ENCODE results near the gene EPHA10. TPM values are rescaled to one million over a fixed set of nuclear protein-coding genes. Genes with fewer than 3 reads are reported as not detected.
"Not testable (repeated sequence)": the region's sequence is repeated elsewhere in the genome, so short reads cannot be mapped to it uniquely, and the experiment has no call there.

Gene EPHA10
- total and polyA plus RNA-seq, 3 experiments from 2014 or later: 0.04 TPM; not detected in 2

DNA sequence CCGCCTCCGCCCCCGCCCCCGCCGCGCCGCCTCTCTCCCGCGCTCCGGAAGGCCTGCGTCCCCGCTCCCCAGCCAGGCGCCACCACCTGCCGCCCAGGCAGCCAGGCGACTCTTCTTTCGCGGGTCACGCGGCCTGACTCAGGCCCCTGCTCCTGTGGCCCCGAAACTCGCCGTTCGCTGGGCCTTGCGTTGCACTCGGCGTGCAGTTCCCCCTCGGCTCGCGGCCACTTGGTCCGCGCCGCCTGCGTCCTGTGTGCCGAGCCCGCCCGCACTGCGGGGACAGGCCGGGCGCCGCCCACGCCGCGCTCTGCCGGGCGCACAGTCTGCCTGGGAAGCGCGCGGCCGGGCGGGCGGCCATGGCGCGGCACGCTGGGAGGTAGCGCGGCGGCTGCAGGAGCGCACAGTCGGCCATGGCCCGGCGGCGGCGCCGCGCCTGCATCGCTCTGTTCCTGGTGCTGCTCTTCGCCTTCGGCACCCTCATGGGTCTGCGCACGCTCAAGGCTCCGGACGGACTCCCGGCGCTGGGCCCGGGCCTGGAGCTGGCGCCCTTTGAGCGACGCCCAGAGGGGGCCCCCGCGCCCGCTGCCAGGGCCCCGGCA, 29.0 kb upstream of the EPHA10 start, which contains the start of gene MANEAL:
TSS of gene MANEAL (plus strand) at position 75 of the 599 bp plus-strand sequence. CDS start at position 411, 336 bp downstream.
- Histone ChIP-seq H3K9me3 (ENCODE audit: low read length) (no peaks in the 10 kb centered on the region), H3K36me3 (ENCODE audit: insufficient read depth, low read length) (no peaks in the 10 kb centered on the region), H3K27ac (ENCODE audit: low read depth, low read length) (no peak within 1 kb of the TSS), H3K4me3 (ENCODE audit: low read length) (no peak within 1 kb of the TSS), H3K4me1 (ENCODE audit: insufficient read depth, low read length) (peaks cover 12% of the 10 kb centered on the region), H3K27me3 (ENCODE audit: insufficient read depth, low read length, poor library complexity, severe bottlenecking) (no peaks in the 10 kb centered on the region)
- H3K9me3 Mint-ChIP-seq: no peaks in the 10 kb centered on the region
- H3K27ac Mint-ChIP-seq: peak within 1 kb of the TSS in 2 of 8 donors; percentile 41 to 93
- CTCF ChIA-PET: no interaction called here
- H3K4me1 Mint-ChIP-seq: peaks cover 12 to 27% (median 12%) of the 10 kb centered on the region in 3 donors
- H3K36me3 Mint-ChIP-seq: peaks cover 0 to 6% (median 3%) of the 10 kb centered on the region in 3 donors
- H3K4me3 Mint-ChIP-seq: peak within 1 kb of the TSS; percentile 72 to 90 (median 75)
- DNase-seq: peak in 3 of 5 donors; percentile 5 to 37 (median 8)
- peaks cover 25 to 29% of the 10 kb centered on the region in 2 donors for H3K27me3 Mint-ChIP-seq
- POLR2A ChIA-PET: no interaction called here

DNA sequence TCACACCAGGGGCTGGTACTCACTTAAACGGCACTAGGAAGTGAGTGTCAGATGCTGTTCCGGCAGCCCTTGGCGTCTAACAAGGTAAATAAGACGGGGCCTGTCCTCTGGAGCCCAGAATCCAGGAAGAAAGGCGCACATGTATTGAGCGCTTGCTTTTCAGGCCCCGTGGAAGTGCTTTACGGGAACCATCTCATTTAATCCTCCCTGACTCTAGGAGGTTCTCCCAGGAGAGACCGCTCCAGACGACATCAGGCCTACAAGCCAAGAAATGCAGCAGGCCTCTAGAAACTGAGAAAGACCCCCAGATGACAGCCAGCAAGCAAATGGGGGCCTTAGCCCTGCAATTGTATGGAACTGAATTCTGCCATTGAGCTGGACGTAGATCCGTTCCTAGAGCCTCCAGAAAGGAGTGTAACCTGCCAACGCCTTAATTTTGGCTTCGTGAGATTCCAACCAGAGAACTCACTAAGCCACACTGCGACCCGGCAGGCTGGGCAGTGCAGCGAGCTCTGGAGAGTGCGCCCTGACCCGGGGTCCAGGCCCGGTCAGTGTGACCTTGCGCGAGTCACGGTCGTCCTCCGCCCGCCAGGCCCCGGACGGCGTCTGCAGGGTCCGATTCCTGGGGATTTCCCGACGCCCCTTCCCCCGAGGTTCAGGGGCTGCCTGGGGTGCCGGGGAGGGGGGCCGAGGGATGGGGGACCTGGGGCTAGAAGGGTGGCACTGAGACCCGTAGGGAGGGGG, 28.2 kb upstream of the EPHA10 start:
- ChIA-PET CTCF (interaction anchor here (1.2 kb wide), 1 partner anchor 67 kb away, joined by 5 read pairs; the partner anchor contains the start of gene MTF1), POLR2A (no interaction called here)
- Histone ChIP-seq H3K27me3 (ENCODE audit: insufficient read depth, low read length, poor library complexity, severe bottlenecking) (peaks cover 5% of the 10 kb centered on the region), H3K4me1 (ENCODE audit: insufficient read depth, low read length) (peaks cover 12% of the 10 kb centered on the region), H3K9me3 (ENCODE audit: low read length) (no peaks in the 10 kb centered on the region), H3K36me3 (ENCODE audit: insufficient read depth, low read length) (no peaks in the 10 kb centered on the region), H3K4me3 (ENCODE audit: low read length) (no peak overlapping the region), H3K27ac (ENCODE audit: low read depth, low read length) (no peak overlapping the region)
- no peak for DNase-seq
- Mint-ChIP-seq H3K36me3 (peaks cover 0 to 3% (median 2%) of the 10 kb centered on the region in 3 donors), H3K27me3 (peaks cover 25 to 34% of the 10 kb centered on the region in 2 donors), H3K9me3 (no peaks in the 10 kb centered on the region), H3K4me3 (peak overlapping the region; percentile 33 to 86 (median 65)), H3K27ac (peak overlapping the region in 1 of 8 donors; percentile 41), H3K4me1 (peaks cover 12 to 27% (median 12%) of the 10 kb centered on the region in 3 donors)

GRCh38 chr1:37782491-37782890, 17.6 kb upstream of the EPHA10 start:
- Histone ChIP-seq H3K27ac (ENCODE audit: low read depth, low read length) (no peak overlapping the region), H3K36me3 (ENCODE audit: insufficient read depth, low read length) (no peaks in the 10 kb centered on the region), H3K4me1 (ENCODE audit: insufficient read depth, low read length) (no peaks in the 10 kb centered on the region), H3K27me3 (ENCODE audit: insufficient read depth, low read length, poor library complexity, severe bottlenecking) (no peaks in the 10 kb centered on the region), H3K4me3 (ENCODE audit: low read length) (no peak overlapping the region), H3K9me3 (ENCODE audit: low read length) (no peaks in the 10 kb centered on the region)
- ChIA-PET CTCF (no interaction called here), POLR2A (no interaction called here)
- Mint-ChIP-seq H3K9me3 (no peaks in the 10 kb centered on the region), H3K4me1 (no peaks in the 10 kb centered on the region), H3K4me3 (no peak overlapping the region), H3K27me3 (peaks cover 14 to 43% of the 10 kb centered on the region in 2 donors), H3K36me3 (no peaks in the 10 kb centered on the region), H3K27ac (no peak overlapping the region)
- DNase-seq: no peak

- H3K4me1 ChIP-seq (ENCODE audit: insufficient read depth, low read length): no peaks in the 10 kb centered on the region
- H3K9me3 ChIP-seq (ENCODE audit: low read length): no peaks in the 10 kb centered on the region
- ChIA-PET POLR2A (no interaction called here), CTCF (no interaction called here)
- H3K36me3 Mint-ChIP-seq: no peaks in the 10 kb centered on the region
- no peak overlapping the region for H3K4me3 ChIP-seq (ENCODE audit: low read length)
- H3K27ac Mint-ChIP-seq: no peak overlapping the region
- no peak overlapping the region for H3K27ac ChIP-seq (ENCODE audit: low read depth, low read length)
- no peaks in the 10 kb centered on the region for H3K4me1 Mint-ChIP-seq
- no peak overlapping the region for H3K4me3 Mint-ChIP-seq
- no peaks in the 10 kb centered on the region for H3K27me3 ChIP-seq (ENCODE audit: insufficient read depth, low read length, poor library complexity, severe bottlenecking)
- H3K27me3 Mint-ChIP-seq: peaks cover 6 to 27% of the 10 kb centered on the region in 2 donors
- no peaks in the 10 kb centered on the region for H3K36me3 ChIP-seq (ENCODE audit: insufficient read depth, low read length)
- DNase-seq: no peak
- no peaks in the 10 kb centered on the region for H3K9me3 Mint-ChIP-seq
These were observed 13.7 kb upstream of the EPHA10 start for GRCh38 chr1:37778654-37779053.

DNA sequence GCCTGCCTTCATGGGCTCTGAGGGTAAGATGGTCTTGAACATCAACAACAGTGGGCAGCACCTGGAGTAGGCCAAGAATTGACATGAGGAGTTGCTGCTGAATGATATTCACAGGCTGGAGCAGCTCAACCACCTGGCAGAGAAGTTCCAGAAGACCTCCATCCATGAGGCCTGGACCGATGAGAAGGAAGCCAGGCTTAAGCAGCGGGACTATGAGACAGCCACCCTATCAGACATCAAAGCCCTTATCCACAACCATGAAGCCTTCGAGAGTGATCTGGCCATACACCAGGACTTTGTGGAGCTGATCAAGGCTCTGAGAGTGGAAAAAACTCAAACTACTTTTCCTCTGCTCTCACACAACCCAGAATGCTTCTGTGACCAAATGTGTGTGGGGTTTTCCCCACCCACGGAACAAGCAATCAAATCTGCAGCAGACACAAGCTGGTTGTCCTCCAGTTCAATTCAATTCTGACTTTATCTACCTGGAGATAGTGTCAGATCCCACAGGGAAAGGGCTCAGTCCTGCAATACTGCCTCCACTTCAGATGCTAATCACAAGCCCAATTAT, 12.1 kb upstream of the EPHA10 start:
- Mint-ChIP-seq H3K27me3 (peaks cover 4 to 22% of the 10 kb centered on the region in 2 donors), H3K4me3 (no peak overlapping the region), H3K4me1 (no peaks in the 10 kb centered on the region), H3K27ac (no peak overlapping the region), H3K9me3 (peaks cover 0 to 3% (median 0%) of the 10 kb centered on the region in 5 donors), H3K36me3 (no peaks in the 10 kb centered on the region)
- DNase-seq: no peak
- H3K4me1 ChIP-seq (ENCODE audit: insufficient read depth, low read length): no peaks in the 10 kb centered on the region
- no peaks in the 10 kb centered on the region for H3K36me3 ChIP-seq (ENCODE audit: insufficient read depth, low read length)
- H3K4me3 ChIP-seq (ENCODE audit: low read length): no peak overlapping the region
- no peak overlapping the region for H3K27ac ChIP-seq (ENCODE audit: low read depth, low read length)
- H3K27me3 ChIP-seq (ENCODE audit: insufficient read depth, low read length, poor library complexity, severe bottlenecking): no peaks in the 10 kb centered on the region
- no peaks in the 10 kb centered on the region for H3K9me3 ChIP-seq (ENCODE audit: low read length)
- CTCF ChIA-PET: no interaction called here
- POLR2A ChIA-PET: no interaction called here

GRCh38 chr1:37771440-37771839, 6.5 kb upstream of the EPHA10 start:
- POLR2A ChIA-PET; H3K4me3 ChIP-seq (ENCODE audit: low read length); CTCF ChIA-PET; H3K36me3 ChIP-seq (ENCODE audit: insufficient read depth, low read length); H3K27me3 ChIP-seq (ENCODE audit: insufficient read depth, low read length, poor library complexity, severe bottlenecking); H3K9me3 Mint-ChIP-seq; H3K27ac Mint-ChIP-seq; H3K4me3 Mint-ChIP-seq; H3K4me1 Mint-ChIP-seq; H3K4me1 ChIP-seq (ENCODE audit: insufficient read depth, low read length); H3K9me3 ChIP-seq (ENCODE audit: low read length); DNase-seq; H3K36me3 Mint-ChIP-seq; H3K27ac ChIP-seq (ENCODE audit: low read depth, low read length): not testable (repeated sequence)
- peaks cover 23 to 47% of the 10 kb centered on the region in 2 donors for H3K27me3 Mint-ChIP-seq

GRCh38 chr1:37767488-37767887, 2.6 kb upstream of the EPHA10 start:
- H3K36me3 Mint-ChIP-seq: peaks cover 0 to 4% (median 0%) of the 10 kb centered on the region in 3 donors
- no peak overlapping the region for H3K27ac Mint-ChIP-seq
- H3K27me3 ChIP-seq (ENCODE audit: insufficient read depth, low read length, poor library complexity, severe bottlenecking): peaks cover 39% of the 10 kb centered on the region
- H3K9me3 ChIP-seq (ENCODE audit: low read length): no peaks in the 10 kb centered on the region
- no peak overlapping the region for H3K27ac ChIP-seq (ENCODE audit: low read depth, low read length)
- peaks cover 11 to 19% (median 16%) of the 10 kb centered on the region in 3 donors for H3K4me1 Mint-ChIP-seq
- peaks cover 0 to 2% (median 0%) of the 10 kb centered on the region in 5 donors for H3K9me3 Mint-ChIP-seq
- H3K36me3 ChIP-seq (ENCODE audit: insufficient read depth, low read length): no peaks in the 10 kb centered on the region
- H3K4me3 Mint-ChIP-seq: no peak overlapping the region
- CTCF ChIA-PET: no interaction called here
- H3K4me1 ChIP-seq (ENCODE audit: insufficient read depth, low read length): no peaks in the 10 kb centered on the region
- H3K4me3 ChIP-seq (ENCODE audit: low read length): no peak overlapping the region
- no peak for DNase-seq
- POLR2A ChIA-PET: no interaction called here
- H3K27me3 Mint-ChIP-seq: peaks cover 62 to 78% of the 10 kb centered on the region in 2 donors
